Liver (tissue), 3 donors: ENCODE results near the gene NEUROG1.

Experiments used
- ATF3 ChIP-seq: IDR thresholded peaks from 2 replicates; pipeline ENCODE4 v1.6.1; 2016; ENCODE audit warnings: antibody characterized with exemption
- CTCF ChIP-seq: fragments of 150-350 bp; IDR thresholded peaks from 2 replicates; pipeline ENCODE4 v1.5.1; 2017; ENCODE audit warnings: improper control_type of control experiment, low read depth, low read length; ENCODE audit not compliant: missing input control
- EGR1 ChIP-seq, 2 donors: IDR thresholded peaks; 2 replicates each; pipeline ENCODE4 v1.6.1; 2016 to 2018; ENCODE audit warnings: antibody characterized with exemption in 2 of 2, low read depth in 2 of 2
- GABPA ChIP-seq, 2 donors: IDR thresholded peaks in 1 of 2; conservative IDR thresholded peaks in 1 of 2; 2 replicates each; pipeline ENCODE4 v1.6.1; 2016; ENCODE audit warnings: antibody characterized with exemption in 2 of 2, mild to moderate bottlenecking in 1 of 2, moderate library complexity in 1 of 2
- HNF4A ChIP-seq, 2 donors: conservative IDR thresholded peaks; 2 replicates each; pipeline ENCODE4 v1.6.1; 2016; ENCODE audit warnings: antibody characterized with exemption in 2 of 2, mild to moderate bottlenecking in 2 of 2
- HNF4G ChIP-seq: IDR thresholded peaks from 2 replicates; pipeline ENCODE4 v1.6.1; 2016; ENCODE audit warnings: antibody characterized with exemption
- JUND ChIP-seq, 2 donors: IDR thresholded peaks; 2 replicates each; pipeline ENCODE4 v1.6.1; 2016; ENCODE audit warnings: antibody characterized with exemption in 2 of 2
- MAX ChIP-seq: IDR thresholded peaks from 2 replicates; pipeline ENCODE4 v1.6.1; 2016; ENCODE audit warnings: antibody characterized with exemption
- RAD21 ChIP-seq, 2 donors: IDR thresholded peaks; 2 replicates each; pipeline ENCODE4 v1.6.1; 2016; ENCODE audit warnings: antibody characterized with exemption in 2 of 2, mild to moderate bottlenecking in 2 of 2
- REST ChIP-seq: IDR thresholded peaks from 2 replicates; pipeline ENCODE4 v1.6.1; 2016; ENCODE audit warnings: antibody characterized with exemption, mild to moderate bottlenecking
- SP1 ChIP-seq: IDR thresholded peaks from 2 replicates; pipeline ENCODE4 v1.6.1; 2018; ENCODE audit warnings: antibody characterized with exemption, mild to moderate bottlenecking
- TAF1 ChIP-seq: conservative IDR thresholded peaks from 2 replicates; pipeline ENCODE4 v1.6.1; 2016; ENCODE audit warnings: antibody characterized with exemption, mild to moderate bottlenecking
- ZBTB33 ChIP-seq: IDR thresholded peaks from 2 replicates; pipeline ENCODE4 v1.6.1; 2016; ENCODE audit warnings: antibody characterized with exemption
- donor health status: healthy.
- donor health status: healthy.

- TF ChIP-seq MAX (no peak), CTCF (no peak), ATF3 (no peak), TAF1 (no peak), JUND (IDR thresholded peaks at IDR 0.05) (no peak), HNF4A (conservative IDR thresholded peaks at IDR 0.05) (no peak), EGR1 (IDR thresholded peaks at IDR 0.05; ENCODE audit: low read depth in 2 of 2) (no peak), SP1 (no peak), GABPA (IDR thresholded peaks at IDR 0.05 in 1 of 2, conservative IDR thresholded peaks at IDR 0.05 in 1 of 2) (no peak), RAD21 (IDR thresholded peaks at IDR 0.05) (no peak), ZBTB33 (no peak), HNF4G (no peak), REST (no peak)
These were observed 23.6 kb upstream of the NEUROG1 start for GRCh38 chr5:135559354-135559753.
